PC-3 (cell line): ENCODE results near the gene PWWP2B.
"Not testable (repeated sequence)": the region's sequence is repeated elsewhere in the genome, so short reads cannot be mapped to it uniquely, and the experiment has no call there.

Source experiments
- CTCF ChIP-seq: fragments of 300-600 bp; sonication (generic); conservative IDR thresholded peaks from 2 replicates; pipeline ENCODE4 v1.5.1; 2017; ENCODE audit warnings: antibody characterized with exemption, low read depth, mild to moderate bottlenecking, low read length
- EZH2 ChIP-seq: fragments of 300-600 bp; sonication (generic); IDR thresholded peaks from one replicate; pipeline ENCODE4 v1.6.1; 2017; ENCODE audit warnings: antibody characterized with exemption, mild to moderate bottlenecking, low read length; ENCODE audit not compliant: unreplicated experiment

- TF ChIP-seq EZH2, CTCF: not testable (repeated sequence)
Observed at GRCh38 chr10:132379026-132379425, 18.0 kb upstream of the PWWP2B start.
